Measurements from ENCODE around the gene ULK4. TPM values are rescaled to one million over a fixed set of nuclear protein-coding genes. Genes with fewer than 3 reads are reported as not detected.
A peak's percentile ranks its signal among the peaks of the same experiment; 100 is the strongest.
"Not testable (repeated sequence)": the region's sequence is repeated elsewhere in the genome, so short reads cannot be mapped to it uniquely, and the experiment has no call there.

The ULK4 gene
- total RNA-seq, 2 experiments from 2014 or later = 13.1 to 14.2 TPM

DNA sequence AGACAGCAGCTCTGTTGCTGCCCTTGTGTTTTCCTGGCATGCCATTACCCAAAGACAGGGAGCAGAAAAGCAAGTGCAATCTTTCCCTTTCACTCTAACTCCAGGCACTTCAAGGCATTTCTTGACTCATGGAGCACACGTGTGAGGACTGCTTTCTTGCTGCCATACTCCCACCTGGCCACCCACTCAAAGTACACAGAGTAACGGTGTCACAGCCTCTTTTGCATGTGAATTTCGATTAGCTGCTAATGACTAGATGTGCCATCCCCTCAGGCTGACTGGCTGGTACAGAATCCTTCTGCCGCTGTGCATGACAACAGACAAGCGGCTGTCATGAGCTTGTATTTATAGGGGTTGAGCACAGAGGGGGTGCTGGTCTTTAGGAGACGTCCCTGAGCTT, 382.0 kb downstream of the ULK4 start:
- ChIA-PET POLR2A (no interaction called here), CTCF (no interaction called here)
- H3K4me3 Mint-ChIP-seq = no peak overlapping the region
- H3K27me3 Mint-ChIP-seq = no peaks in the 10 kb centered on the region
- H3K27ac Mint-ChIP-seq = no peak overlapping the region
- ATAC-seq (no peak), DNase-seq (no peak)
- no peaks in the 10 kb centered on the region for H3K36me3 Mint-ChIP-seq (ENCODE audit: low read depth)
- intact Hi-C loops (cut with DNase I, micrococcal nuclease) = no loop called here
- H3K4me1 Mint-ChIP-seq = no peaks in the 10 kb centered on the region
- no peaks in the 10 kb centered on the region for H3K9me3 Mint-ChIP-seq (ENCODE audit: low read depth)

DNA sequence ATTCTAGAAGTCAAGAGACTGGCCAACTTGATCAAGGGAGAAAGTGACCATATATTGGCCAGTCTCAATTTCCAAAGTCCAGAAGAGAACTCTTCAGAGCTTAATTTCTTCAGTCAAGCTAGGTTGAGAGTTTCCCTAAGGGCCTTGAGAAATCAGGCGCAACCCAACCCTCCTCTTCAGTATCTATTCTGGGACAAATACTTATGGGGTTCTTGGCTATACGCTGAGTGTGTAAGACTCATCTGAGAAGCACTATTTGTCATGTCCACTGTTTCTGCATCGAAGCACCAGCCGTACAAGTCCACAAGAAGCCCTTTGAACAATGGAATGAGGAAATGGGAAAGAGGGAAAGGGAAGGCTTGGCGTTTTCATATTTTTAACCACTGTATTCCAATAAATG, 383.1 kb downstream of the ULK4 start:
- Mint-ChIP-seq H3K27me3 (no peaks in the 10 kb centered on the region), H3K4me1 (no peaks in the 10 kb centered on the region), H3K4me3 (no peak overlapping the region), H3K36me3 (ENCODE audit: low read depth) (no peaks in the 10 kb centered on the region), H3K9me3 (ENCODE audit: low read depth) (no peaks in the 10 kb centered on the region), H3K27ac (no peak overlapping the region)
- ChIA-PET POLR2A (no interaction called here), CTCF (no interaction called here)
- no peak for ATAC-seq
- DNase-seq = no peak
- intact Hi-C loops (cut with DNase I, micrococcal nuclease) = no loop called here

DNA sequence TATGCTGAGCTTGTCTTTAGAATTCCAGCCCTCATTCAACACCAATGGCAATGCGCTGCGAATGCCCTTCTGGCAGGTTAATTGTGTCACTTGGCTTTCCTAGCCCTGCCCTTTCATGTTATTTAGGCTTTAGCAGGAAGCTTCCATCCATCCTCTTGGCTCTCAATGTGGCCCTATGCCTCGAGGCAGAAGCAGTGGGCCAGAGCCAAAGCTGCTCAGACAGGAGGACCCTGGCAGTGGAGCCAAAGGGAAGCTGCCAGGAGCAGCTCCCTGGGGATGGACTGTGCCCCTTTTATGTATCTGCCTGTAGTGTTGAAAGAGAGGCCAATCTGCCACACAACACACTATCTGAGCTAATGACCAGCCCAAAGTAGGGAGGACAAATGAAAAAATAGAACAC, 386.2 kb downstream of the ULK4 start:
- no peaks in the 10 kb centered on the region for H3K4me1 Mint-ChIP-seq
- intact Hi-C loops (cut with DNase I, micrococcal nuclease) = no loop called here
- CTCF ChIA-PET = interaction anchor here (0.7 kb wide), 1 partner anchor 11 kb away, joined by 4 read pairs; no protein-coding TSS in a partner anchor
- H3K4me3 Mint-ChIP-seq = no peak overlapping the region
- no peaks in the 10 kb centered on the region for H3K36me3 Mint-ChIP-seq (ENCODE audit: low read depth)
- no peaks in the 10 kb centered on the region for H3K27me3 Mint-ChIP-seq
- DNase-seq (no peak), ATAC-seq (no peak)
- no peaks in the 10 kb centered on the region for H3K9me3 Mint-ChIP-seq (ENCODE audit: low read depth)
- POLR2A ChIA-PET = interaction anchor here (0.5 kb wide), 1 partner anchor 189 kb away, joined by 4 read pairs; no protein-coding TSS in a partner anchor
- H3K27ac Mint-ChIP-seq = no peak overlapping the region

DNA sequence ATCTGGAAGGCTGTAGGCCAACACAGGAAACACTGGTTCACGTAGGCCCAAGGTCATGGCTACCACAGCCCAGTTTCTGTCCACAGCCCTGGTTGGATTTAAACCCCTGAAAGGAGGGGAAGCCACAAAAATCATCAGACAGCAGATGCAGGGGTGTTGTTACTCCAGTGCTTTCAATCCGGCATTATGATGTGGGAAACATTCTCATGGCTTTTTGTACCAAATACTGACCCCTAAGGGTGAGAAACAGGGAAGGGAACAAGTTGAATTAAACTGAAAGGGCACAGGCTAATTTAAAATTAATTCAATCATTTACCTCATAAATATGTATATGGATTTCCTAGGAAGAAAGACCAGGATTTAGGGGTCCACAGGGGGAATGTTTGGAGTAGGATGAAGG, 387.0 kb downstream of the ULK4 start:
- ChIA-PET CTCF (interaction anchor here (0.7 kb wide), 1 partner anchor 153 kb away, joined by 4 read pairs; no protein-coding TSS in a partner anchor), POLR2A (no interaction called here)
- Mint-ChIP-seq H3K9me3 (ENCODE audit: low read depth) (no peaks in the 10 kb centered on the region), H3K4me1 (no peaks in the 10 kb centered on the region), H3K27ac (no peak overlapping the region), H3K4me3 (no peak overlapping the region), H3K27me3 (no peaks in the 10 kb centered on the region), H3K36me3 (ENCODE audit: low read depth) (no peaks in the 10 kb centered on the region)
- intact Hi-C loops (cut with DNase I, micrococcal nuclease) = no loop called here
- DNase-seq = no peak
- no peak for ATAC-seq

DNA sequence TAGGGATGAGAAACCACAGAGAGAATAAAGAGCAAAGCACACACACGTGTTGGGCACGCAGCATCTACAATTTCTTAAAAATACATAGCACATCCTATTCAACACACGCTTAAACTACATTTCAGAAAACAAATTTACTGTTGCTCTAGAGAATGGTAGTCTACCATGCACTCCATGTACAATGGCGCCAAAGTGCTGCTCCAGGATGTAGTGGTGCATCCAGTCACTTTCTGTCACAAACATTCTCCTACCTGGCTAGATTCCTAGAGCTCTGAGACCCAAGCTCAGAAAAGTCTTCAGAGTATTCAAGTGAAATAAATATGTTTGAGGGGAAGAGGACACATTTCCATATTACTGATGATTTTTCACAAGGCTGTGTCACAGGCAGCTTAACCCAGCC, 388.3 kb downstream of the ULK4 start:
- no peak for DNase-seq
- ATAC-seq = no peak
- no peaks in the 10 kb centered on the region for H3K36me3 Mint-ChIP-seq (ENCODE audit: low read depth)
- ChIA-PET POLR2A (no interaction called here), CTCF (no interaction called here)
- no peak overlapping the region for H3K27ac Mint-ChIP-seq
- no peak overlapping the region for H3K4me3 Mint-ChIP-seq
- H3K4me1 Mint-ChIP-seq = peaks cover 3% of the 10 kb centered on the region
- H3K27me3 Mint-ChIP-seq = no peaks in the 10 kb centered on the region
- no peaks in the 10 kb centered on the region for H3K9me3 Mint-ChIP-seq (ENCODE audit: low read depth)
- intact Hi-C loops (cut with DNase I, micrococcal nuclease) = no loop called here

DNA sequence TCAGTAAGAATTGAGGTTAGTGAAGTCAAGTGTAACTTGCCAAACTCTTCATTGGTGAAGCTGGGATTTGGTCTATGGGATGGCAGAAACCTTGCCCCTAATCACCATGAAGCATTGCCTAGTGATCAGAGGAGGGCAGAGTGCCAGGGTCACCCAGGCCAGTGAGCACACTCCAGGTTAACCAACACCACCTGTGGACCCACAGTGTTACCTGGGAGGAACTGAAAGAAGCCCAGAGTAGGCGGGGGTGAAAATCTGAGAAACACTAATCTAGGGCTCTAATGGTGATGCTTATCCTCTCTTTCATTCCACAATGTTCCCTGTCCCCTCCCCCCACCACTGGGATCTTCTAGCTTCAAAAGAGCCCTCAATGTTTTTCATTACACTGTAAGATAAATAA, 389.8 kb downstream of the ULK4 start:
- ChIA-PET CTCF (no interaction called here), POLR2A (no interaction called here)
- ATAC-seq (no peak), DNase-seq (no peak)
- Mint-ChIP-seq H3K27me3 (no peaks in the 10 kb centered on the region), H3K27ac (no peak overlapping the region), H3K4me3 (no peak overlapping the region), H3K9me3 (ENCODE audit: low read depth) (no peaks in the 10 kb centered on the region), H3K36me3 (ENCODE audit: low read depth) (no peaks in the 10 kb centered on the region), H3K4me1 (peaks cover 3% of the 10 kb centered on the region)
- intact Hi-C loops (cut with DNase I, micrococcal nuclease) = no loop called here

DNA sequence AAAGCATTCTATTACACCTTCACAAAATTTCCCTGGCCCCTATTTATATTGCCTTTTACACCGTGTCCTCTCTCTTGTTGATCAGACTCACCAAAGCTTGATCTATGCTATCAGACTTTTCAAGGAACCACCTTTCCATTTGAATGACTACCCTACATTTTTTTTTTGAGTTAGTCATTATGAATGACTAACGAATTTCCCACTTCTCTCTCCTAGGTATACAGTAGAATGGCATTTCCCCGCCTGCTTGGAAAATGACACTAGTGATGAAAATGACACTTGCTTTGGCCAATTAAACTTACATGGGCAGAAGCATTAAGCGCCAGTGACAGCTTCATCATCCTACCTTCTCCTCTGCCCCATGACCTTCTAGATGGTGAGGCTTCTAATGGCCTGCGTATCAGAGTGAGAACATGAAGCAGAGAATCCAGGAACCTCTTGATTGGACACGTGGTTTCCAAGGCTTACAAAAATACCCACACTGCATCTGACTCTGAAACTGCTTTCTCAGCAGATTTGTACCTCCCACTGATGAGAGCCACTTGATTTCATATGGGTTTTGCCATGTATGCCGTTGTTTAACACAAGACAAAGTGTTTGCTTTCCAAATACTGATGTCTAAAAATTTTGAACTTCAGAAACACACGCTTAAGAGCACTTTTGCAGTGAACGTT, 392.1 kb downstream of the ULK4 start:
- Mint-ChIP-seq H3K9me3 (ENCODE audit: low read depth) (no peaks in the 10 kb centered on the region), H3K4me3 (no peak overlapping the region), H3K4me1 (peaks cover 3% of the 10 kb centered on the region), H3K27ac (no peak overlapping the region), H3K36me3 (ENCODE audit: low read depth) (peaks cover 5% of the 10 kb centered on the region), H3K27me3 (no peaks in the 10 kb centered on the region)
- CTCF ChIA-PET = no interaction called here
- POLR2A ChIA-PET = no interaction called here
- intact Hi-C loops (cut with DNase I, micrococcal nuclease) = no loop called here
- no peak for ATAC-seq
- no peak for DNase-seq

DNA sequence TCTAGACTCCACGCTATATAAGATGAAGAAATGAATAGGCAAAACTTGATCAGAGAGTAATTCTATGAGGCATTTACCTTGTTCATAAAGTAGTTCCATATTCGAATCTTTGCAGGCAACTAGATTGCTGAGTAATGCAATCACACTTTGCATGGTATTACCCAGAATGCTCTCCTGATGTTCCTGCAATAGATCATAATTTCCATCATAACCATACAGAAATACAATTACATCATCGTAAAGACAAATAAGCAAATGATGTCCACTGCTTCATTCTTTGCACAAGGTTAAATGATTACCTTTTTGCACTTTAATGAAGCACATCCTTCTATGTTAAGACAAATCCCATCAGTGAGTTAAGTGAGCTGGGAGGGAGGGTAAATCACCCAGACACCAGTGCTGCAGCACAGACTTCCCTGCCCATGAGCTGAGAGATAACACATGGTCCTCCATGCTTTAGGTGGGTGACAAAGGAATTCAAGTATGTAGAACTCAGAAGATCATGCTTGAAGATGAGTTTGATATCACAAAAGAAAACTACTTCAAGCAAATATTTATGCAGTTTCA, 395.9 kb downstream of the ULK4 start:
- POLR2A ChIA-PET = no interaction called here
- Mint-ChIP-seq H3K36me3 (ENCODE audit: low read depth) (peaks cover 15% of the 10 kb centered on the region), H3K4me1 (peaks cover 3% of the 10 kb centered on the region), H3K27me3 (no peaks in the 10 kb centered on the region), H3K4me3 (no peak overlapping the region), H3K27ac (no peak overlapping the region), H3K9me3 (ENCODE audit: low read depth) (peaks cover 12% of the 10 kb centered on the region)
- DNase-seq (no peak), ATAC-seq (no peak)
- intact Hi-C loops (cut with DNase I, micrococcal nuclease) = no loop called here
- CTCF ChIA-PET = no interaction called here

DNA sequence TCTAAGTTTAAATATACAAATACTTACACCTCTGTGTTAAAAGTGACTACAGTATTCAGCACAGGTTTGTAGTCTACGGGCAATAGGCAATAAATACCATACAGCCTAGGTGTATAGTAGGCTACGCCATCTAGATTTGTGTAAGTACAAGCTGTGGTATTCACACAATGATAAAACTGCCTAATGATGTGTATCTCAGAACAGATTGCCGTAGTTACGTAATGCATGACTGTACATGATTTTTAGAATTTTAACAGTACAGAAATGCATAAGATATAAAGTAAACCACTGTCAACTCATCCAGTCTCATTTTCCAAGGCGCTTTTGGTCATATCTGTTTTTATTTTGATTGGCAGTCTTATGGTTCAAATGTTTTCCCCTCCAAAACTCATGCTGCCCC, 396.9 kb downstream of the ULK4 start:
- Mint-ChIP-seq H3K4me3 (no peak overlapping the region), H3K4me1 (peaks cover 3% of the 10 kb centered on the region), H3K27ac (no peak overlapping the region), H3K27me3 (no peaks in the 10 kb centered on the region), H3K36me3 (ENCODE audit: low read depth) (peaks cover 15% of the 10 kb centered on the region), H3K9me3 (ENCODE audit: low read depth) (peaks cover 12% of the 10 kb centered on the region)
- CTCF ChIA-PET = no interaction called here
- ATAC-seq = no peak
- intact Hi-C loops (cut with DNase I, micrococcal nuclease) = no loop called here
- no peak for DNase-seq
- POLR2A ChIA-PET = no interaction called here

DNA sequence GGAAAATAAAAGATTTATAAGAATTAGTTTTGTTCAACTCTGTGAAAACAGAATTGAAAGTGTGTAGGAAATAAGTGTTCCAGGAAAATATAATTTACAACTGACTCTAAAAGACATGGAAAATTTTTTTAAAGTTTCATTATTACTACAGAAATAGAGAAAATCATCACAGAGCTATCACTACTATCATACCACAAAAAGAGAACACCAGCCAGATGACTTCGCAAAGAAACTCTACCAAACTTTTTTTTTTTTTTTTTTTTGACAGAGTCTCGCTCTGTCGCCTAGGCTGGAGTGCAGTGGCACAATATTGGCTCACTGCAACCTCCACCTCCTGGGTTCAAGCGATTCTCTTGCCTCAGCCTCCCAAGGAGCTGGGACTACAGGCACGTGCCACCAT, 405.7 kb downstream of the ULK4 start:
- H3K4me3 Mint-ChIP-seq; H3K27ac Mint-ChIP-seq; intact Hi-C loops (cut with DNase I, micrococcal nuclease); DNase-seq; H3K27me3 Mint-ChIP-seq; H3K36me3 Mint-ChIP-seq (ENCODE audit: low read depth); POLR2A ChIA-PET: not testable (repeated sequence)
- Mint-ChIP-seq H3K4me1 (peaks cover 14% of the 10 kb centered on the region), H3K9me3 (ENCODE audit: low read depth) (peaks cover 22% of the 10 kb centered on the region)
- CTCF ChIA-PET = interaction anchor here (0.7 kb wide), 1 partner anchor 26 kb away, joined by 3 read pairs; no protein-coding TSS in a partner anchor
- peak; percentile 23 for ATAC-seq

DNA sequence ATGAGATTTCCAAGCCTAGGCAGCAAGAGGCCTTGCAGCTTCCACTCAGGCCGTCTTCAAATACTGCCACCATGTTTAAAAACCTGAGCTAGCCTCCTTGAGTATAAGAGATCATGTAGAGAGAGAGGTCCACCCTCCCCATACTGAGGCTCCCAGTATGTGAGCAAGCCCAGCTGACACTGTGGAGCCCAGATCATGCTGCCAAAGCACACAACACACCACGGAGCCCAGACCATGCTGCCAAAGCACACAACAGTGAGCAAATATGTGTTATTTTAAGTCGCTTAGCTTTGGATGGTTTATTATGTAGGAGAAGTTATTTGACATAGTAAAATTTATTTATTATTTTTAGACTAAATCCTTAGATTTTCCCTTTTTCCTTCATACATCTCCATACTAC, 428.9 kb downstream of the ULK4 start:
- POLR2A ChIA-PET = interaction anchor here (0.7 kb wide), 1 partner anchor 870 kb away, joined by 3 read pairs; no protein-coding TSS in a partner anchor
- no peaks in the 10 kb centered on the region for H3K4me1 Mint-ChIP-seq
- no peak overlapping the region for H3K27ac Mint-ChIP-seq
- no peaks in the 10 kb centered on the region for H3K27me3 Mint-ChIP-seq
- ATAC-seq (no peak), DNase-seq (no peak)
- peaks cover 3% of the 10 kb centered on the region for H3K9me3 Mint-ChIP-seq (ENCODE audit: low read depth)
- CTCF ChIA-PET = interaction anchor here (0.8 kb wide), 1 partner anchor 14 kb away, joined by 3 read pairs; no protein-coding TSS in a partner anchor
- no peak overlapping the region for H3K4me3 Mint-ChIP-seq
- intact Hi-C loops (cut with DNase I, micrococcal nuclease) = no loop called here
- no peaks in the 10 kb centered on the region for H3K36me3 Mint-ChIP-seq (ENCODE audit: low read depth)

DNA sequence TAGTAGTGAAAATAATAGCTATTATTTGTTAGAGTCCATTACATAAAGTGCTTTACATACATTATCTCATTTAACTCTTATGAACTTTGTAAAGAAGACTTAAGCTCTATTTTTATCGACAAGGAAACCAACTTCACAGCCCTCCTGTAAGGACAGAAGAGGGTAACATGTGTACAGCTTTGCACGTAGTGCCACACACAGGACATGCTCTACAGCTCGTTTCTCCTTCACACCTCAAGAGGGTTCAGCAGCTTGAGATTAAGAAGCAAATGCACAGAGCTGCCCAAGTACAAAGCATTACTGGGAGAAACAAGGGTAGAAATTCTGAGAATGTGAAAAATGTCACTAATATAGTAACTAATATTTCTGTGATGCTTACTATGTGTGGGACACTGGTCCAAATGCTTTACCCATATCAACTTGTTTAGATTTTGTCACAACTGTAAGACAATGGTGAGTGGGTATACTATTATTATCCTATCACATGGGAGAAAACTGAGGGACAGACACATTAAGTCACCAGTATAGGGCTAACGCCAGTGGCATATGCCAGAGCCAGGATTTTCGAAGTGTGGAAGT, 434.8 kb downstream of the ULK4 start:
- DNase-seq = no peak
- H3K27ac Mint-ChIP-seq = no peak overlapping the region
- H3K4me3 Mint-ChIP-seq = no peak overlapping the region
- no peaks in the 10 kb centered on the region for H3K9me3 Mint-ChIP-seq (ENCODE audit: low read depth)
- intact Hi-C loops (cut with DNase I, micrococcal nuclease) = no loop called here
- peaks cover 7% of the 10 kb centered on the region for H3K4me1 Mint-ChIP-seq
- ChIA-PET POLR2A (no interaction called here), CTCF (no interaction called here)
- H3K36me3 Mint-ChIP-seq (ENCODE audit: low read depth) = peaks cover 2% of the 10 kb centered on the region
- ATAC-seq = no peak
- no peaks in the 10 kb centered on the region for H3K27me3 Mint-ChIP-seq

Data from activated CD4-positive, alpha-beta T cell treated with anti-CD3 and anti-CD28 coated beads for 36 hours (primary cell).